Globus pallidus (tissue), 1 donor: Measurements from ENCODE around the gene FBXO10.
"Not testable (repeated sequence)": the region's sequence is repeated elsewhere in the genome, so short reads cannot be mapped to it uniquely, and the experiment has no call there.

Experiments used
- DNase-seq: peaks from one replicate; pipeline ENCODE4 v3.0.0-alpha.2; 2015; ENCODE audit warnings: low spot score

The FBXO10 gene

DNA sequence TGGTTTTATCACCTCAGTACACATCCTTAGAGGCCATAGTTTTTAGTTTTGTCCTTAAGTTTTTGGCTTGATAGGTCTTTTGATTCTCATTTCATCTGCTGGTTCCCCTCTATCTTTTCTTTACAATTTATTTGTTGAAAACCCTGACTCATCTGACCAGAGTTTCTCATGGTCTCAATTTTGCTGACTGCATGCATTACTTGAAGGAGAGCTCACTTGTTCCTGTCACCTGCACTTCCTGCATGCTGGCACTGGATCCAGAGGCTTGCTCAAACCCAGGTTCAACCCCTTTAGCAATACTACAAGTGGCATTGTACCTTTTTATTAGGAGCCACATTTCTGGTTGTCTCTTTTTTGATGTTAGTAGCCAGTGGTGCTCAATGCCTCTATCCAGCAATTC is 26.7 kb downstream of the FBXO10 start:
- DNase-seq, result no peak

GRCh38 chr9:37547328-37547878 is 28.8 kb downstream of the FBXO10 start:
- DNase-seq, result no peak

- no peak for DNase-seq
These were observed 32.7 kb downstream of the FBXO10 start for GRCh38 chr9:37543468-37543867.

DNA sequence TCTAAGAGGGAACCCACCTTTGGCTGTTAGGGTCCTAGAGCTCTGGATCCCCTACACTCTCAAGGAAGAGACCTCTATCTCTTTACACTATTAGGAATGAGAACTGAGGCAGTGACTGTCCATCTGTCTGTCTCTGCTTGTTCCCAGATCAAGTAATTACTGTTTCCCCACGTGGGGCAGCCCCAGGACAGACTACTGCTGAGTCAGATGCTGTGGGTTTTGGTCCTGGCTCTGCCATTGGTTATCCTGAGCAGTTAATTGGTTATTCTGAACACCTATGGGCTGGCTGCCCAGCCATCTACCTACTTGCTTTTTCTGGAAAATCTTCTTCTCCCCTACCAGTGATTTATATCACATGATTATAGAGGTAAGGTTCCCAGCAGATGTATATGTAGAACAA is 33.3 kb downstream of the FBXO10 start:
- no peak for DNase-seq

GRCh38 chr9:37542488-37542887 is 33.7 kb downstream of the FBXO10 start:
- DNase-seq, result no peak

GRCh38 chr9:37541465-37541864 is 34.7 kb downstream of the FBXO10 start:
- no peak for DNase-seq

DNA sequence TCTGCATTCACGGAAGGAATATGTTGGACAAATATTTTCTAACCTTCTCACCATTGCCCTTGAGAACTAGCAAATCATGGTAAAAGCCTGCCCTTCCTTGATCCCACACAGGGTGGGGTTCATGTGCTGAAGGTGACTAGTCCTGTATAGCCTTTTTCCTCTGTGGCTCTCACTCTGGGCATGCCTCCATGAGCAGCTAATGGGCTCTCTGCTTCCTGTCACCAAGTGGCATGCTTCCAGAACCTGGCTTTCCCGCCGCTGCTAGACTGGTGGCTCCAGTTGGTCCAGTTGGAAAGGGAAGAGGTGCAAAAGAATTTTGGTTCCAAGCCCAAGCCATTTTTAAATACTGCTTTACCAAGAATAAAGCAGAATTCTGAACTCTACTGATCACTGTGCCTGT is 35.5 kb downstream of the FBXO10 start:
- DNase-seq, result no peak

DNA sequence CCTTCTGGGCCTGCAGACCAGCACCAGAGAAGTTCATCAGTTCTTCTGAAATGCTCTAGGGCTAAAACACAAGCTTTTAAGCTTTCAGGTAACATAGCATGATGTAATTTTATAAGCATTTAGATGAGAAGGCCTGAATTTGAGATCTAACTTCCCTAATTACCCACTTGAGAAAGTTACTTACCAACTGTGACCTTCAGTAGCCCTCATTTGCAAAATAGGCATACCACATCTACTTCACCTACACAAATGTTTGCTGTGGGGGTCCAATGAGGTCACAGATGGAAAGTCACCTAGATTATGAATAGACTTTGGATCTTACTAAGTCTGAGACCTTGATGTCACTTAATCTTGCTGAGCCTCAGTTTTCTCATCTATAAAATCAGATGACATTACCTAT is 36.5 kb downstream of the FBXO10 start:
- DNase-seq, result no peak

DNA sequence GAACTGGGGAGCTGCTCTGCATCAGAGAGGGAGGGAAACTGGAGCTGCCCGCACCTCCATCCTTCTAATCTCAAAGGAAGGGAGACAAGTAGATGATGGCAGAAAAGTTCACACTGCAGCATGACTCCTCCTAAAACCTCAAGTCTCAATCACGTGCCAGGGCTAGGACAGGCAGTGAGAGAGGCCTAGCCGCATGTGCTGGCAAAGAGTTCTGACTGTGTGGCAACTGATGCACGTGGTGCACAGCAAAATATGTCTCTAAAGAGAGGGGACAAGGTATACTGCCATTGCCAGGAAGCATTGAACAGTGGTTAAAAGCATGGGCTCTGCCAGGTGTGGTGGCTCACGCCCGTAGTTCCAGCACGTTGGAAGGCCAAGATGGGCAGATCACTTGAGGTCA is 38.1 kb downstream of the FBXO10 start:
- DNase-seq, result no peak

DNA sequence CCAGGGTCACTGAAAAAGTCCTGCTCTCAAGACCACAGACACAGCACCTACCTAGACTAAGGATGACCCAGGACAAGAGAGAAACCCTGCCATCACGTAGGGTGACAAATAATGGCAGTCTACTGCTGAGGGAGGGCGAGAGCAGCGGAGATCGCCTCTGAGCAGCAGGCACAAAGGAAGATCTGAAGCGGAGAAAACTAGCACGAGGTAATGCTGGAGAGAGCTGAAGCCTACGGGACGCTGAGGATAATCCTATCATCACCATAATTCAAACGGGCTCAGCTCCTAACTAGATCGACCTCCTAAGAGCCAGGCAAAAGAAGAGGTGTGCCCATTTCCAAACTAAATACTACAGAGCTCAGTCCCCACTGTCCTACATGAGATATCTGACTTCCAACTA is 41.3 kb downstream of the FBXO10 start:
- DNase-seq, result no peak

GRCh38 chr9:37534412-37534811 is 41.8 kb downstream of the FBXO10 start:
- no peak for DNase-seq

DNA sequence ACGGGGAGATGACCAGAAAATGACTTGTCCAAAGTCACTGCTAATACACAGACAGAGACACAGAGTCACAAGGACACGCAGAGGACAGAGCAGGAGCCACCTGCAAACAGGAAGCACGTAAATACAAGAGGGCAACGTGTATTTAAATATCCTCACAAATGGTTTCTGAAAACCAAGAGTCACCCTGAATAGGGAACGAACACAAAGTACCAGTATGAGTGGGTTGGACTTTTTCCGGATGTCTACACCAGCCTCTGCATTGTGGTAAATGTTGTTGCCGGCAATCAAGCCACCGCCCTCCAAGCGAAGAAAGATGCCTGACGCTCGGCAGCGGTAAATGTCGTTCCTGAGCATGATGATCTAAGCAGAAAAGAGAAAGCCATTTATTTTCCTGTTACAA is 44.5 kb downstream of the FBXO10 start:
- no peak for DNase-seq

DNA sequence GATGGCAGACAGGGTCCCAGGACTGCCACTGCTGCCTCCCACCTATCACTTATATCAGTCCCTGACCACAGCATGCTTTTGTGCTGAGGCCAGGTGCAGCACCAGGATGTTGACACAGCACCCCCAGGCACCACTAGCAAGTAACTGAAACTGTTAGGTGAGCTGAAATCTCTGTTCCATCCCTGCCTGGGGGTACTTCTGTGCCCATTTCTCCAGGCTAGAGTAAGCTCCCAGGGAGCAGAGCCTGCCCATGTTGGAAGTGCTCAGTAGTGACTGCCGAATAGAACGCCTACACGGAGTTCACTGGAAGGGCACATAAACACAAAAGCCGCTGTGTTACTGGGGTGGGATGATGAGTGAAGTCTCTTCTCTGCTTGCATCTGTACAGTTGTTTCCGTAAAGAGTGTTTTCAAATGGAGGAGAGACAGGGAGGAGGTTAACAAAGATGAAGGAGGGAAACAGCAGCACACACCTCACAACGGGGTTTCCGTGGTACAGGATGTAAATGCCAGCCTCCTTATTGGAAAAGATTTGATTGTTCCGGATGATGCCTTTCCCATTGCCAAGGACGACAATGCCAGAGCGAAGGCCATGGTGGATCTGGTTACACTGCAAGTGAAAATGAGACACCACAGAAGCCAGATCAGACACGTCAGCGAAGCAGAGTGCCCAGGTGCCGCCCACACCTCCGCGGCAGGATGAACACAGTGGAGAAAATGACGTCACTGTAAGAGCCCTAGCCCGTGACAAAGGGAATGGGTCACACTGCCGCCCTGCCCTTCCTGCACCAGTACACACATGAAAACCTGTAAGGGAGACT is 47.3 kb downstream of the FBXO10 start:
- DNase-seq, result no peak

- DNase-seq, result no peak
These were observed 52.3 kb downstream of the FBXO10 start for GRCh38 chr9:37523916-37524315.

DNA sequence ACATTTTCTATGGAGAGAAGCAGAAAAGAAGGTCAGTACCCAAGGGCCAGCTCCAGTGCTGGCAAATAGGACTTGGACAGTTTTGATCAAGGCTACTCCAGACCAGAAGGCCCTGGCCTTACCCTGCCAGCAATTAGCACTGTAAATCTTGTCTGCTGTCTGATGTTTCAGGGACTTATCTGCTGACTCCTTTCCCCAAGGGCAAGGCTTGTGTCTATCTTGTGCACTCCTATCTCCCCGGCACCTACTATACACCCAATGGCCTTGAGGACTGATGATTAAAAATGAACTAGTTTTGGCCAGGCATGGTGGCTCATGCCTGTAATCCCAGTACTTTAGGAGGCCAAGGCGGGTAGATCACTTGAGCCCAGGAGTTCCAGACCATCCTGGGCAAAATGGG is 53.2 kb downstream of the FBXO10 start:
- DNase-seq, result no peak

DNA sequence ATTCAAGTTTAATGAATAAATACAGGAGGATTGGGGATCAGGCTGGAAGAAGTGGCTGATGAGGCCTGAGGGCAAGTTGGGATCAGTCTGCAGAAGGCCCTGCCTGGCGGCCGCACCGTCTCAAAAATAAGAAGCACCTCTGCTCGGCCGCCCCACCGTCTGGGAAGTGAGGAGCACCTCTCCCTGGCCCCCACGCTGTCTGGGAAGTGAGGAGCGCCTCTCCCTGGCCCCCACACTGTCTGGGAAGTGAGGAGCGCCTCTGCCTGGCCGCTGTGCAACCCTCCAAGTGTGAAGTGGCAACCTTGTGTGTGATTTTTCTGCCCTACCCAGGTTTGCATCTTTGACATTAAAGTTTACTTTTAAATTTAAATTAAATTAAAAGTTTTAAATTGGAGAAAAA is 55.1 kb downstream of the FBXO10 start:
- DNase-seq, result no peak

GRCh38 chr9:37520641-37521040 is 55.5 kb downstream of the FBXO10 start:
- DNase-seq, result no peak

DNA sequence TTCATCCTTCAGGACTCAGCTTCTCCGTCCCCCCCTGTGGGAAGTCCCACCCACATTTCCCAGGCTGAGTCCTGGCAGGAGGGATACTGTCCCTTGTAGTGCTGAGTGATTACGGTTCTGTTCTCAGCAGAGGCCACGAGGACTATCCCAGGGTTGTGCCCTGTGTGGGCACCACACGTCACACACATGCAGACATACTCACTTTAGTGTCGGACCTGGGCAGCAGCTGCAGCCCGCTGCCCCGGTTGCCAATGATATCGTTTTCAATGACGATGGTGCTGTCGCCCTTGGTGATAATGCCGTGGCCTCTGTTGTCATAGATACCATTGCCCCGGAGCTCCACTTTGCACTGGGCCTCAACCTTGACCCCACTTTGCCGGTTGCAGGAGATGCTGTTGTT is 58.3 kb downstream of the FBXO10 start:
- no peak for DNase-seq

- no peak for DNase-seq
These were observed 60.4 kb downstream of the FBXO10 start for GRCh38 chr9:37515620-37516258.

- no peak for DNase-seq
These were observed 61.2 kb downstream of the FBXO10 start for GRCh38 chr9:37514999-37515398.

DNA sequence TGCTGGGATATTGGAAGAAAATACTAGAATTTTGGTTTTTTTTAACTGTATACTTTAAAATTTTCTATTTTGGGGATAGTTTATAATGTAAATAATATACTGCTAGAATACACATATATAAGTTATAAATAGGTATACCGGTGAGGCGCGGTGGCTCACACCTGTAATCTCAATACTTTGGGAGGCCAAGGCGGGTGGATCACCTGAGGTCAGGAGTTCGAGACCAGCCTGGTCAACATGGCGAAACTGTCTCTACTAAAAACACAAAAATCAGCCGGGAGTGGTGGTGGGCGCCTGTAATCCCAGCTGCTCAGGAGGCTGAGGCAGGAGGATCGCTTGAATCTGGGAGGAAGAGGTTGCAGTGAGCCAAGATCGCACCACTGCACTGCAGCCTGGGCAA is 61.8 kb downstream of the FBXO10 start:
- DNase-seq, result not testable (repeated sequence)

DNA sequence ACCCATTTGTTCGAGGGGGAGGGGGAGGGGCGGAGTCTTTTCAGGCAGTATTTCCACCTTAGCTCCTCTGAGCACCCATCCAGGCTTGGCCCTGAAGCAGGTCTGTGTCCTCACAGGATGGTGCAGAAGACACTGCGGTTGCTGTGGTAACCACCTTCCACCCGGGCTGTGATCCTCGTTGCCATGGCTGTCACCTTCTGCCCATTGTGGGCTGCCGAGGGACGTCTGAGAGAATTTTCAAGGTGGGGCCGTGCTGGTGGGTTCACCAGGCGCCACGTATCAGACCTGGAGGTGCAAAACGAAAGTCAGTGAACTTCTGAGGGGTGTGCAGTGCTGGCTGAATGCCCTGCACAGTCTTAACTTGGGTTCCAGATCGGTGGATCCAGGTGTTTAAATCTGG is 63.7 kb downstream of the FBXO10 start:
- no peak for DNase-seq
